ENCODE data around the gene MCM10. TPM values are rescaled to one million over a fixed set of nuclear protein-coding genes. Genes with fewer than 3 reads are reported as not detected.
"Not testable (repeated sequence)": the region's sequence is repeated elsewhere in the genome, so short reads cannot be mapped to it uniquely, and the experiment has no call there.

MCM10 gene
- total RNA-seq, 4 donors from 2014 or later: 0.36 to 1.7 (median 1.2) TPM

DNA sequence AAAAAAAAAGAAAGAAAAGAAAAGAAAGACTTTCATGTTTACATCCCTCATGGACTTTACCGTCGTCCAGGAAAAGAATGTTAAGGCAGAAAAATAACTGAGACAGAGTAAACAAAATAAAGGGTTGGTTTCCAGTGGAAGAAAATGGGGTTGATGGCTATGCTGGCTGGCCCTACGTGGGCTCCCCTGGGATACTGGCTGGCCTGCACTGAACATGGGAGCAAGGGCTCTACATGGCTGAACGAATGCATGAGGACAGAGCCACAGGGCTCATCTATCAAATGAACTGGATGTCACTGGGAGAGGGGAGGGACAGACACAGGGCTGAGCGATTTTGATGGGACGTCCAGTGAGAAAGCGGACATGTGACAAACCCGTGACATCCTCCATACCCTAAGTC lies 75.3 kb downstream of the MCM10 start:
- TF ChIP-seq POLR2AphosphoS5 (IDR thresholded peaks at IDR 0.05) (no peak), POLR2A (IDR thresholded peaks at IDR 0.05) (no peak), EP300 (IDR thresholded peaks at IDR 0.05) (no peak)
- TF ChIP-seq, protein P1, sequence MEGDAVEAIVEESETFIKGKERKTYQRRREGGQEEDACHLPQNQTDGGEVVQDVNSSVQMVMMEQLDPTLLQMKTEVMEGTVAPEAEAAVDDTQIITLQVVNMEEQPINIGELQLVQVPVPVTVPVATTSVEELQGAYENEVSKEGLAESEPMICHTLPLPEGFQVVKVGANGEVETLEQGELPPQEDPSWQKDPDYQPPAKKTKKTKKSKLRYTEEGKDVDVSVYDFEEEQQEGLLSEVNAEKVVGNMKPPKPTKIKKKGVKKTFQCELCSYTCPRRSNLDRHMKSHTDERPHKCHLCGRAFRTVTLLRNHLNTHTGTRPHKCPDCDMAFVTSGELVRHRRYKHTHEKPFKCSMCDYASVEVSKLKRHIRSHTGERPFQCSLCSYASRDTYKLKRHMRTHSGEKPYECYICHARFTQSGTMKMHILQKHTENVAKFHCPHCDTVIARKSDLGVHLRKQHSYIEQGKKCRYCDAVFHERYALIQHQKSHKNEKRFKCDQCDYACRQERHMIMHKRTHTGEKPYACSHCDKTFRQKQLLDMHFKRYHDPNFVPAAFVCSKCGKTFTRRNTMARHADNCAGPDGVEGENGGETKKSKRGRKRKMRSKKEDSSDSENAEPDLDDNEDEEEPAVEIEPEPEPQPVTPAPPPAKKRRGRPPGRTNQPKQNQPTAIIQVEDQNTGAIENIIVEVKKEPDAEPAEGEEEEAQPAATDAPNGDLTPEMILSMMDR (IDR thresholded peaks at IDR 0.05): no peak

DNA sequence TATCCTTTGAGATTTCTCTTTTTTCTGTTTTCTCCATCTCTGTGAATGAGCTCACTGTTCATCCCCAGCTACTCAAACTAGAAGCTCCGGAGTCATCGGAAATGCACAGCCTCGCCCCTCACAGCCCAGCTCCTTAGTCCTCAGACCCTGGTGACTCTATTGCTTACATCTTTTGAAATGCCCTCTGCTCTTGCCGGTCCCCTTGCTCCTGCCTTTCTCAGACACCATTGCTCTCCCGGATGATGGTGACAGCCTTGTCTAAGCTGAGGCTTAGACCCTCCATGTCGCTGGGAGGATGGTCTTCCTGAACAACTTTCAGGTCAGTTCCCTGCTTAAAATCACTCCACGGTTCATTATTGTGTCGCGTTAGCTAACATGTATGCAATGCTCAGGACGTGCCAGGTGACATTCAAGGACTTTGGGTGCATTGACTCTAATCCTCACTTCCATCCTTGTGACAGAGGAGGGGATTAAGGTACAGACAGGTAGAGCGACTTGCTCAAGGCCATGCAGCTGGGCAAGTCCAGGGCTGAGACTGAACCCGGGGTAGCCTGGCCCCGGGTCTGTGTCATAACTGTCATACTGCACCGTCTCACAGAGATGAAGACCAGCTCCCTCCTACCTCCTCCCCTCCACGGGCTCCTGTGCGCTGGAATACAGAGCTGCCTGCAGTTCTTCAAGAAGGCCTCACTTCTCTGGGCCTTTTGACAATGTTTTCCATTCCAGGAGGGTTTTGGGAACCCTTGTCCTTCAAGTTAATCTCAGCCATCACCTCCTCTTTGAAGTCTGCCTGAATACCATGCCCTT lies 77.1 kb downstream of the MCM10 start:
- H3K4me3 ChIP-seq: no peak overlapping the region
- H3K27me3 ChIP-seq: peaks cover 5% of the 10 kb centered on the region
- no peaks in the 10 kb centered on the region for H3K36me3 ChIP-seq
- H3K9me3 ChIP-seq: no peaks in the 10 kb centered on the region
- H3K27ac ChIP-seq: no peak overlapping the region
- no peaks in the 10 kb centered on the region for H3K4me1 ChIP-seq
- TF ChIP-seq, protein P1 (IDR thresholded peaks at IDR 0.05): no peak
- TF ChIP-seq EP300 (IDR thresholded peaks at IDR 0.05): no peak
- no peak for TF ChIP-seq POLR2AphosphoS5 (IDR thresholded peaks at IDR 0.05)
- no peak for TF ChIP-seq POLR2A (IDR thresholded peaks at IDR 0.05)
- no peak for DNase-seq (ENCODE audit: low spot score in 2 of 2)
- 70% methylated on average over 16 of the region's 16 CpGs for WGBS

More for the DNA sequence above, 75.3 kb downstream of the MCM10 start:
- Histone ChIP-seq H3K4me1 (no peaks in the 10 kb centered on the region), H3K9me3 (no peaks in the 10 kb centered on the region), H3K4me3 (no peak overlapping the region), H3K27me3 (peaks cover 5% of the 10 kb centered on the region), H3K27ac (no peak overlapping the region), H3K36me3 (no peaks in the 10 kb centered on the region)
- 84% methylated on average over 8 of the region's 8 CpGs for WGBS
- DNase-seq (ENCODE audit: low spot score in 2 of 2): no peak

DNA sequence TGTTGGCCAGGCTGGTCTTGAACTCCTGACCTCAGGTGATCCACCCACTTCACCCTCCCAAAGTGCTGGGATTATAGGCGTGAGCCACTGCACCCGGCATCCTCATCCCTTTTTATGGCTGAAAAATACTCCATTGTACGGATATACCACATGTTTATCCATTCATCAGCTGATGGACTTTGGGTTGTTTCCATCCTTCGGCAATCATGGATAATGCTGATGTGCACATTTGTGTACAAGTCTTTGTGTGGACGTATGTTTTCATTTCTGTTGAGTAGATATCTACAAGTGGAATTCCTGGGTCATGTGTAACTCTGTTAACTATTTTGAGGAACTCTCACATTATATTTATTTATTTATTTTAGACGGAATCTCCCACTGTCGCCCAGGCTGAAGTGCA lies 78.6 kb downstream of the MCM10 start:
- no peak overlapping the region for H3K4me3 ChIP-seq
- H3K27ac ChIP-seq: no peak overlapping the region
- no peak for TF ChIP-seq POLR2A (IDR thresholded peaks at IDR 0.05)
- TF ChIP-seq EP300 (IDR thresholded peaks at IDR 0.05): no peak
- TF ChIP-seq, protein P1 (IDR thresholded peaks at IDR 0.05): no peak
- TF ChIP-seq POLR2AphosphoS5 (IDR thresholded peaks at IDR 0.05): no peak
- WGBS: 92% methylated on average over 7 of the region's 7 CpGs
- DNase-seq (ENCODE audit: low spot score in 2 of 2): no peak
- no peaks in the 10 kb centered on the region for H3K4me1 ChIP-seq
- no peaks in the 10 kb centered on the region for H3K9me3 ChIP-seq
- H3K36me3 ChIP-seq: no peaks in the 10 kb centered on the region
- H3K27me3 ChIP-seq: peaks cover under 1% of the 10 kb centered on the region

DNA sequence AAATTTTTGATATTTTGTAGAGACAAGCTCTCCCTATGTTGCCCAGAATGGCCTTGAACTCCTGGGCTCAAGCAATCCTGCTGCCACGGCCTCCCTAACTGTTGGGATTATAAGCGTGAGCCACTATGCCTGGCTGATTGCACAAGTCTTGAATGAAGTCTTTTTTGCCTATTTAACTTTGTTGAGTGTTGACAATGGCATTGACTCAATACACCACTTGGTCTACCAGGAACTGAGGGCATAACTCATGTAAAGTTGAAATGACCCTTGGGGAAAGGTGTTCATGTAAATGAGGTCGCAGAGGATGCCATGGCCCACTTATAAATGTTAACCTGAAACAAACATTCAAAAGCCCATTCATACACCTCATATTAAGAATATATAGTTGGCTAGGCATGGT lies 80.3 kb downstream of the MCM10 start:
- Histone ChIP-seq H3K4me1 (no peaks in the 10 kb centered on the region), H3K4me3 (no peak overlapping the region), H3K36me3 (no peaks in the 10 kb centered on the region), H3K27me3 (no peaks in the 10 kb centered on the region), H3K27ac (no peak overlapping the region), H3K9me3 (no peaks in the 10 kb centered on the region)
- TF ChIP-seq, protein P1 (IDR thresholded peaks at IDR 0.05): no peak
- no peak for TF ChIP-seq POLR2A (IDR thresholded peaks at IDR 0.05)
- TF ChIP-seq POLR2AphosphoS5 (IDR thresholded peaks at IDR 0.05): no peak
- TF ChIP-seq EP300 (IDR thresholded peaks at IDR 0.05): no peak
- 94% methylated on average over 3 of the region's 3 CpGs for WGBS
- DNase-seq (ENCODE audit: low spot score in 2 of 2): no peak

DNA sequence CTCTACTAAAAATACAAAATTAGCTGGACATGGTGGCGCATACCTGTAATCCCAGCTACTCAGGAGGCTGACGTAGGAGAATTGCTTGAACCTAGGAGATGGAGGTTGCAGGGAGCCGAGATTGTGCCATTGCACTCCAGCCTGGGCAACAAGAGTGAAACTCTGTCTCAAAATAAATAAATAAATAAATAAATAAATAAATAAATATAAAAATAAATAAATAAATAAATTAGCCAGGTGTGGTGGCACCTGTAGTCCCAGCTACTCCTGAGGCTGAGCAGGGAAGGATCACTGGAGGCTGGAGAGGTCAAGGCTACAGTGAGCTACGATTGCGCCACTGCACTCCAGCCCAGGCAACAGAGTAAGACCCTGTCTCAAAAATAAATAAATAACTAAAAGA lies 80.9 kb downstream of the MCM10 start:
- DNase-seq (ENCODE audit: low spot score in 2 of 2); H3K27me3 ChIP-seq; H3K27ac ChIP-seq; H3K9me3 ChIP-seq; H3K4me3 ChIP-seq; H3K4me1 ChIP-seq; H3K36me3 ChIP-seq: not testable (repeated sequence)
- WGBS: 97% methylated on average over 5 of the region's 5 CpGs
